ENCODE data around the gene BCL7C. TPM values are rescaled to one million over a fixed set of nuclear protein-coding genes. Genes with fewer than 3 reads are reported as not detected.
A peak's percentile ranks its signal among the peaks of the same experiment; 100 is the strongest.

The BCL7C gene
- total and polyA plus RNA-seq, 2 of the 8 experiments (the other 6 are each of a cell fraction or from before 2014, with no cell fraction given) = 8.6 to 17.2 TPM

- Histone ChIP-seq H2AK5ac (ENCODE audit: low read depth, low read length) (no peak overlapping the region), H2AFZ (ENCODE audit: low read length) (0 out of 2 replicates have a peak overlapping the region, but pooled peaks have one; percentile 13), H2BK5ac (ENCODE audit: low read depth, low read length) (peak overlapping the region; percentile 76; the same call in 1 of the 2 replicates), H3K23me2 (ENCODE audit: low read depth, low read length) (peaks cover 12% of the 10 kb centered on the region), H3K79me2 (ENCODE audit: control insufficient read depth in 1 of 2, insufficient read depth in 2 of 2, low read length in 2 of 2) (peaks cover 0 to 6% of the 10 kb centered on the region in 2 experiments; a peak in 1 of 4 replicates), H3K56ac (replicated peaks; ENCODE audit: insufficient read length, low read depth, low read length) (peak overlapping the region; percentile 96), H3K36me3 (ENCODE audit: control insufficient read depth in 2 of 4, insufficient read depth in 4 of 4, low read length in 3 of 4) (no peaks in the 10 kb centered on the region), H3K4ac (replicated peaks; ENCODE audit: insufficient read length, low read depth, low read length) (peak overlapping the region; percentile 81), H3K4me2 (ENCODE audit: insufficient read depth in 1 of 2, low read depth in 2 of 2, low read length in 2 of 2) (peak overlapping the region; percentile 84 to 86), H3K14ac (ENCODE audit: insufficient read length) (no peak overlapping the region), H4K91ac (replicated peaks; ENCODE audit: insufficient read length, low read length) (peak overlapping the region; percentile 92), H3K9me3 (ENCODE audit: insufficient read depth in 2 of 2, low read depth in 1 of 2, low read length in 1 of 2) (no peaks in the 10 kb centered on the region), H2BK15ac (ENCODE audit: low read length) (no peak overlapping the region), H4K8ac (ENCODE audit: extremely low read depth, insufficient read depth, low read length) (peak overlapping the region; percentile 97), H3K23ac (ENCODE audit: insufficient read length) (no peak overlapping the region), H3K79me1 (ENCODE audit: low read depth, low read length) (no peaks in the 10 kb centered on the region; the same call in 1 of the 2 replicates), H4K20me1 (replicated peaks in 1 of 2; ENCODE audit: control insufficient read depth in 1 of 2, insufficient read depth in 2 of 2, low read length in 2 of 2) (no peaks in the 10 kb centered on the region), H3K4me1 (replicated peaks in 1 of 4; ENCODE audit: control insufficient read depth in 3 of 4, insufficient read depth in 4 of 4, low read length in 3 of 4) (peaks cover 0 to 6% (median 3%) of the 10 kb centered on the region in 4 experiments; a peak in 5 of 7 replicates), H2BK20ac (ENCODE audit: low read length) (no peak overlapping the region), H4K5ac (ENCODE audit: insufficient read length, low read depth, low read length) (peak overlapping the region; percentile 86), H3K27ac (ENCODE audit: low read depth, low read length) (peak overlapping the region; percentile 77), H3K9ac (replicated peaks in 1 of 4; ENCODE audit: extremely low read depth in 1 of 4, low read depth in 3 of 4, low read length in 3 of 4) (peak overlapping the region; percentile 59 to 92 (median 89)), H2BK12ac (ENCODE audit: low read depth, low read length) (no peak overlapping the region), H2BK120ac (replicated peaks; ENCODE audit: low read depth, low read length) (no peak overlapping the region), H3K4me3 (ENCODE audit: extremely low read depth in 1 of 4, insufficient read depth in 2 of 4, low read depth in 3 of 4, low read length in 4 of 4) (peak overlapping the region; percentile 61 to 97 (median 92)), H3K18ac (ENCODE audit: extremely low read depth, low read length) (peak overlapping the region; percentile 65), H3K27me3 (replicated peaks in 1 of 4; ENCODE audit: control insufficient read depth in 3 of 4, extremely low read depth in 1 of 4, insufficient read depth in 3 of 4, low read length in 3 of 4) (peaks cover 0 to 26% (median 11%) of the 10 kb centered on the region in 4 experiments; a peak in 5 of 7 replicates)
- no peak for FAIRE-seq
- DNase-seq (ENCODE audit: low read depth in 1 of 2, low spot score in 2 of 2) = peak in 1 of 2 experiments; percentile 94
- ChIA-PET CTCF (ENCODE audit: partially characterized antibody) (interaction anchor here (0.7 to 10.1 kb wide), 12 partner anchors 13 to 101 kb away, joined by 3 to 49 read pairs (median 4); no protein-coding TSS in a partner anchor), POLR2A (ENCODE audit: partially characterized antibody) (interaction anchor here (0.9 to 4.6 kb wide), 25 partner anchors 9 to 127 kb away, joined by 3 to 40 read pairs (median 4); partner anchors contain the start of genes BCL7C, CTF1, FBXL19 and PHKG2)
- 2% methylated on average over 82 of the region's 85 CpGs; no CpG with 5 or more reads in 1 of the 2 experiments for WGBS, 2 experiments (ENCODE audit: extremely low coverage in 1 of 2, insufficient coverage in 1 of 2, insufficient read length in 1 of 2, insufficient replicate concordance in 2 of 2, low coverage in 1 of 2, low lambda C conversion rate in 2 of 2, missing lambda C conversion rate in 1 of 2)
- TF ChIP-seq MAX (IDR thresholded peaks at IDR 0.05) = peak; percentile 94
- TF ChIP-seq TAF1 (IDR thresholded peaks at IDR 0.05; ENCODE audit: low read depth, low read length) = peak; percentile 97
- peak; percentile 65 to 89; a peak in 3 of 4 replicates for TF ChIP-seq SIN3A (conservative IDR thresholded peaks at IDR 0.05 in 1 of 2, IDR thresholded peaks at IDR 0.05 in 1 of 2; ENCODE audit: low read depth in 1 of 2, low read length in 2 of 2)
- peak; percentile 88 for TF ChIP-seq SP2 (IDR thresholded peaks at IDR 0.05; ENCODE audit: low read length)
- TF ChIP-seq YY1 (IDR thresholded peaks at IDR 0.05; ENCODE audit: low read depth, low read length) = no peak; the same call in 1 of the 2 replicates
- 0 out of 3 replicates have a peak, but pooled peaks of 1 of the 2 experiments have one; percentile 44 for TF ChIP-seq EP300 (IDR thresholded peaks at IDR 0.05; ENCODE audit: borderline replicate concordance in 1 of 2, low read depth in 2 of 2, low read length in 2 of 2)
- TF ChIP-seq EGR1 (IDR thresholded peaks at IDR 0.05; ENCODE audit: borderline replicate concordance, low read depth, low read length) = peak; percentile 95
Measured at GRCh38 chr16:30874821-30875717, 18.8 kb downstream of the BCL7C start.
